ENCODE data around the gene PICK1.
A peak's percentile ranks its signal among the peaks of the same experiment; 100 is the strongest.

Gene PICK1

DNA sequence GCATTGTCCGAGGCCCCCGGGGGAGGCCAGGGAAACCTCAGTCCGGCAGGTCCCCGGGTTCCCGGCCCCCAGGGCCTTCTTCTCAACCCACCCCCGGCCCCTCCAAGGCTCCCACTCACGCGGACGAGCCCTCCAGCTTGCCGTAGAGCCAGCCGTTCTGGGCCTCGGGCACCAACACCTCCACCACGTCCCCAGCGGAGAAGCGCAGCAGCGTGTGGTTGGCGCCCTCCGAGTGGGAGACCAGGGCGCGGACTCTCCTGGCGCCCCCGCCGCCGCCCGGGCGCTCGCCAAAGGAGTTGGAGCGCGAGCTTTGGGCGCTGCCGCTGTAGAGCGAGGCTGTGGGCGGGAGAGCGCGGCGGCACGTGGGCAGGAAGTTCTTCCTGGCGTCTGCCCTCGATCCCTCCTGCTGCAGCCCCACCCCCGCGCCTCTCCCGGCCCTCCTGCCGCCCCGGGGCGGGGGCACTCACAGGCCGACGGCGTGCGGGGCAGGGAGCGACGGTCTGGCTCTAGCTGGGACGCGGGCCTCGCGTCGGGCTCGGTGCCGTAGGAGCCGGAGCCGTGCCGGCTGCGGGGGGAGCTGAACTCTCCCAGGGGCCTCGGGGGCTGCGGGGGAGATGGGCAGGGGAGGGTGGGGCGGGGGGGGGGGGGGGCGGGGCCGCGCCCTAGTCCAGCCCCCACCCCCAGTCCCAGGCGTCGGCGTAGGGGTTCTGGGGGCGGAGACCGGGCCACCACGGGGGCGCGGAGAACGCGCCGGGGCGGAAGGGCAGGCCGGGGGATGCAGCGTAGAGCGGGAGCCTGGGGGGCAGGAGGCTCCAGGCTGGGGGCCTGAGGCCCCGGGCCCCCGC, 31.6 kb downstream of the PICK1 start:
- DNase-seq (ENCODE audit: low spot score), result peak; percentile 88

DNA sequence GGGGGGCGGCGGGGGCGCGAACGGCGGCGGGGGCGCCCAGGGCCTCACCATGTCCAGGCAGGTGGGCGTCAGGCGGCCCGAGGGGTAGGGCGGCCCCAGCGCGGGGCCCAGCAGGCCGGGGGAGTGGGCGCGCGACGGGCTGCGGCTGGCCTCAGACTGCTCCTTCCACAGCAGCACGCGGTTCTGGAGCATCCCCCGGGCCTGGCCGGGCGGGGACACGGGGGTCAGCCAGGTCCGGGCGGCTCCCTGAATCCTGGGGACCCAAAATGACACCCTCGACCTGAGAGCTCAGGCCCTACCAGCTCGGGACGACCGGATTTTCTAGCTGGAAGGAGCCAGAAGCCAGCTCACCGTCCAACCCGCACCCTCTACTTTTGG, 32.3 kb downstream of the PICK1 start:
- DNase-seq (ENCODE audit: low spot score), result no peak

DNA sequence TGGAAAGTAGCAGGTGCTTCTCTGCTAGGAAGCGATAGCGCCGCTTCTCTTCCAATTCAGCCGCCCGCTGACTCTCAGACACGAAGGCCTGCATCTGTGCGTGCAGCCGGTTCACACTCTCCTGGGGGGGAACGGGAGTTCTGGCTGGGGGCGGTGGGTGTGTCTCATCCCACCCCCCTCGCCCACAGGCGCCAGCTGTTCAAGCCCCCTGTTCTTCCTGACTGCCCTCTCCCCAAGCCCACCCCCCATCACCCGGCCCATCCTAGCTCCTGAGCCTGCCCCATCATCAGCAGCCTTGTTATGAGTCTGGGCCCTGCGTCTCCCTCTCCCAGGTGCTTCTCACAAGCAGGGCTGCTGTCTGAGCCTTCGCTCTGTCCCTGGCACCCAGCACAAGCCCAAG, 39.9 kb downstream of the PICK1 start:
- DNase-seq (ENCODE audit: low spot score), result no peak

DNA sequence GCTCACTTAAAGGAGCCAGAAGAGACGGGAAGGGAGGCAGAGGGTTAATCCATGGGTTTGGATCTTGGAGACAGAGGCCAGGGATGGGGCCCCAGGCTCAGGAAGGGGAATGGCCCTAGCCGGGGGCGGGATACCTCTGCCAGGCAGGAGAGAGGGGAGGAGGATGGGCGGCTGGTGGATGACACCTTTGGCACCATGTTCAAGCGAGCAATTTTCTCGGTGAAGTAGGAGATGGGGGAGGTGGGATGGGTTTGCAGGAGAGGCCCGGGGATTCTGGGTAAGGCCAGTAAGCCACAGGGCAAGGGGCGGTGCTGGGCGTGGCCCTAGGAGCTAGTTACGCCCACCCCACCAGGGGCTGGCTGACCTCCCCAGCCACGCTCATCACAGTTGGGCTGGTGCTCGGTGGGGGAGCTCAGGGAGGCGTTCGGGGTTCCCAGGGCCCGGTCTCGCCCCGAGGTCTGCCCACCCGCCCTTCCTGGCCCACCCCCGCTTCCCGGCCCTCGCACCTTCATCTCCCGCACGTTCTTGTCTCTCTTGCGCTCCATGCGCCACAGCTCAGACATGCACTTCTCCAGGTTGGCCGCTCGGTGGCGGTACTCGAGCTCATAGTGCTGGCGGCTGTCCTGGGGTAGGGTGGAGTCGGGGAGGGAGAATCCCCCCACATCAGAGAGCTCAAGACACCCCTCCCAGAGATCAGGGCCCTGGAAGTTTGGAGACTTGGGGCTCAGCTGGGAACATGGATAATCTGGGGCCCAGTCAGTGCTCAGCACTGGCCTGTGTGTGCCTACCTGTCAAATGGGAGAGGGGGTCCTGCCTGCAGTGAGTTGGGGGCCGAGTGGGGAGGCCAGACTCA, 40.6 kb downstream of the PICK1 start:
- DNase-seq (ENCODE audit: low spot score), result no peak

DNA sequence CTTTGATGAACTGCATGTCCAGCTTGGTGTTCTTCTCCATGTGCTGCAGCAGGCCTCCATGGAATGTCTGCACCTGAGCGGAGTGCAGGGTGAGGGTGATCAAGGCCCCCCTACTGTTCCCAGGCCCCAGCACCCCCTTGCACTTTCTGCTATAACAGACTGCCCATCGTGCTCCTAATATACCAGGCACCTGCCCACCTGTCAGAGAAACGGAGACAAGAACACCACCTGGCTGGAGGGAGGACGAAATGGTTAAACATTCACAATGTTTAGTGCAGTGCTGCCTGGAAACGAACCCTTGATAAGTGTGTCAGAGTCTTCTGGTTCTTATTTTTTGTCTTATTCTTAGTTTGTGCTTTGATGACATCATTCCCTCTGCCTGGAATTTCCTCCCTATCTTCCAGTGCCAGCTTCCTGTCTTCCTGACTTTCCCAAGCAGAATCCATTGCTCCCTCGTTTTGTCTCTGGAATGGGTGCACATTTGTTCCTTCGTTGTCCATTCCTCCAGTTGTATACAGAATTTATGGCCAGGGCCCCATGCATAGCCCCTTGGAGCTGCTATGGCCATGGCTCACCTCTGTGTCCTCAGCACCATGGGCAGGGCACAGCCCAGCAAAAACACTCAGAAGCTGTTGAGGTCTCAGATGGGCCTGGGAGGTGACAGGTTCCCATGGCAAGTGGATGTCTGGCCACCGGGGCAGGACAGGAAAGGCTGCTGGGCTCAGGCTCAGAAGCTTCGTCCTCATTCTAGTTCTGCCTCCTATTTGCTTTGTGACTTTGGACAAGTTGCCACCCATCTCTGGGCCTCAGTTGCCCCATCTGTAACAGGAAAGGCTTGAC, 41.4 kb downstream of the PICK1 start:
- DNase-seq (ENCODE audit: low spot score), result peak; percentile 80

DNA sequence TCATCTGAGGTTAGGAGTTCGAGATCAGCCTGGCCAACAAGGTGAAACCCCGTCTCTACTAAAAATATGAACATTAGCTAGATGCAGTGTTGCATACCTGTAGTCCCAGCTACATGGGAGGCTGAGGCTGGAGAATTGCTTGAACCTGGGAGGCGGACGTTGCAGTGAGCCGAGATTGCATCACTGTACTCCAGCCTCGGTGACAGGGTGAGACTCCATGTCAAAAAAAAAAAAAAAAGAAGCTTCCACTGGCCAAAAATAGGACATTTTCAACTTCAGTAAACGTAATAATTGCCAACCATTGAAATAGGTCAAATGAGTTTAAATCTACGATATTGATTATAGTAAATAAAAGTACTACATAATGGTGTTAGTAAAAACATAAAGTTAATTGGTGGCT, 46.4 kb downstream of the PICK1 start:
- DNase-seq (ENCODE audit: low spot score), result no peak

DNA sequence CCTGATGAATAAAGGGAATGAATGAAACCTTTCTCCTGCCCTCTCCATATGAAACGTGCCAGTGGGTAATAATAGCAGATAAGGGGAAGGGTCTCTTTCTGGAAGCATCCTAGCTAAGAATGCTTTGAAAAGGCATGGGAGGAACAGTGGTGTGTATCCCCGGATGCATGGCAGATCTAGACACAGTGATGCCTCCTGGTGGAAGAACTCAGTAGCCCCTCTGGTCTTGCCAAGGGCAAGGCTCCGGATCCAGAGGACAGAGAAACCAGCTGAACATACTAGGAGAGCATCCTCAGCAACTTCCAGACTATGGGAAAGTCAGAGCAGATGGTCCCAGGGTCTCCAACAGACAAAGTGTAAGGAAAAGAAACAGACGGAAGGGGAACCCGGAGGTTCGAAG, 46.9 kb downstream of the PICK1 start:
- peak; percentile 52 for DNase-seq (ENCODE audit: low spot score)

DNA sequence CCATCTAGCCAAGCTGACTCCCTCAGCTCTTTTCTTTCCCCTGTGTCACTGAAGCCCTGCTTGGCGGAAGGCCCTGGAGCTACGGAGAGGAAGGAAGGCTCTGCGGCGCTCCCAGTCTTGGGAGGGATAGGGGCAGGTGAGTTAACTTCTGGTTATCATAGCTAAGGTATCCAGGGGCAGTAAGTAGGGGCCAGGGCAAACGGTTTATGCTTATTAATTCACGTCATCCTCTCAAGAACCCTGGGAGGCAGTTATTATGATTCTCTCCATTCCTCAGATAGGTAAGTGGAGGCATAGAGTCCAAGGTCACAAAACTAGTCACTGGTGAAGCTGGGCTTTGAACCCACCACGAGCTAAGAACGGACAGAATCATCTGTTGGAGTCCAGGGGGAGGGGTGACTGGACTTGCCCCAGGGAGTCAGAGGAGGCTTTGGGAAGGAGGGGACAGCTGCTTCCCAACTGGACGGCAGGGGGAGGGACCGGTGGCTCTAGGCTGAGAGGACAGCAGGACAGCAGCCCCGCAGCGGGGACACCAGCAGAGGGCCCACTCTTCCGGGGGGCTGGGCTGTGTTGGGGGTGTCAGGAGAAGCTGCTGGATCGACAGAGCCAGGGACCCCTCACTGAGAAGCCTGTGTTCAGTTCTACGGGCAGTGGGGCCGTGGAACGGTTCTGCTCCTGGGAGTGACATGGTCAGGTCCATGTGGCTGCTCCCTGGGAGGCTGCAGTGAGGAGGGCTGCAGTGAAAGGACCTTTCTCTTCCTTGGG, 49.8 kb downstream of the PICK1 start:
- DNase-seq (ENCODE audit: low spot score), result no peak

DNA sequence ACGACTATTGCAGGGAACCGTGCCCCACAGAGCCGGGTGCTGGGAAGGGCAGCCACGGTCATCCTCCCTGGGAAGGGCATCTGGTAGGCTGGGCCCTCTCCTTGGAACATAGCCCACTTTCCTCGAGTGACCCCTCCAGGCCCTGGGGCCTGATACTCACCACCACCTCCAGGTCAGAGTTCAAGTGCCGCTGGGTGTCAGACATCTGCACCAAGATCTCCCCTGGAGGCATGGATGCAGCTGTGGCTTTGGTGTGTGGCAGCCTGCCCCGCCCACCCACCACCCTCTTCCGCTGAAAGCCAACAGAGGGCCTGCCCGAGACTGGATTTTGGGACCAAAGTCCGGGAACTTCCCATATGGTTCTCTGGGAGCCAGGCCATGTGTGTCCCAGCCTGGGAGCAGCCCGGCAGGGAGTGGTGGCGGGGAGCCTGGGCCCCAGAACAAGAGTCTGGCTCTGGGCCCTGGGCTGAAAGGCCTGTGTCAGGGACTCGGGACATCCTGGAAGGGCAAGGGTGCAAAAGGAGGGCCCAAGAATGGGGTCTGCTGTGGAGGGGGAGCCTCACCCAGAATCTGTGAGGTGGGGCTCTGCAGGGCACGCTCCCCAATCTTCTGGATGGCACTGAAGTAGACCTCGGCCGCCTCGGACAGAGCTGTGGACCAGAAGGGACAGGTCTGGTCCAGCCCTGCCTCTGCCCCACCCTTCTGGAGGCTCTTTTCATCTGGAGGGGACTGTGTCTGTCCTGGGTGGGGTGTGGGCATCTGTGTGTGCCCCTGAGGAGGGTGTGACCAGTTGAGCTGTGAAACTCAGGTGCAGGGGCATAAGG, 50.7 kb downstream of the PICK1 start:
- DNase-seq (ENCODE audit: low spot score), result peak; percentile 45

DNA sequence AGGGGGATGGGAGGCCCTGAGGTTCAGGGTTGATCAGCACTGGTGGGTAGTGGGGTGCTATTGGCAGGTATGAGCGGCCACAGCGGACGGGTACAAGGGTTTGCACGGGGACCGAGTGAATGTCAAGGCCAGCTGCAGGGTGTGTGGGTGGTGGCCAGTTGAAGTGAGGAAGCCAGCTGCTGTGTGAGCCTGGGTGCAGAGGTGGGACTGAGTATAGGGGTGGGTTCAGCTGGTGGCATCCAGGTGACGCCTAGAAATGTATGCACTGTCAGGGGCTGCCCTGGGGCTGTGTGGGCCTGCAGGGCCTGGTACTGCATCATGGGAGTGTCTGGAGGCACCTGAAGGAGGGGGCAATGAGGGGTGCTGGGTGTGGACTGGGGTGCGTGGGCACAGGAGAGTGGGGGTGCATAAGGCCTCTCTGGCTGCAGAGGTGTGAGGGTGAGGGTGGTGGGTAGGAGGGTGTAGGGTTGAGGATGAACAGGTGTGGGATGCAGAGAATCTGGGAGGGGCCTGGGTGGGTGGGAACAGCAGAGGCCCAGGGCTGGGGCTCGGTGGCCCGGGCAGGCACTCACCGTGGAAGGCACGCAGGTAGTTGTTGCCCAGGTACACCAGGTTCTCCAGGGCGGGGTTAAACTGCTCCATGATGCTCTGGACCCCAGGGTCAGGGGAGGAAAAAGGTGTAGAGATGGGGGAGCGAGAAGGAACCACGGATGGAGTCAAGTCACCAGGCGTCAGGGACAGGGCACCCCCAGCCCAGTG, 51.5 kb downstream of the PICK1 start:
- no peak for DNase-seq (ENCODE audit: low spot score)

DNA sequence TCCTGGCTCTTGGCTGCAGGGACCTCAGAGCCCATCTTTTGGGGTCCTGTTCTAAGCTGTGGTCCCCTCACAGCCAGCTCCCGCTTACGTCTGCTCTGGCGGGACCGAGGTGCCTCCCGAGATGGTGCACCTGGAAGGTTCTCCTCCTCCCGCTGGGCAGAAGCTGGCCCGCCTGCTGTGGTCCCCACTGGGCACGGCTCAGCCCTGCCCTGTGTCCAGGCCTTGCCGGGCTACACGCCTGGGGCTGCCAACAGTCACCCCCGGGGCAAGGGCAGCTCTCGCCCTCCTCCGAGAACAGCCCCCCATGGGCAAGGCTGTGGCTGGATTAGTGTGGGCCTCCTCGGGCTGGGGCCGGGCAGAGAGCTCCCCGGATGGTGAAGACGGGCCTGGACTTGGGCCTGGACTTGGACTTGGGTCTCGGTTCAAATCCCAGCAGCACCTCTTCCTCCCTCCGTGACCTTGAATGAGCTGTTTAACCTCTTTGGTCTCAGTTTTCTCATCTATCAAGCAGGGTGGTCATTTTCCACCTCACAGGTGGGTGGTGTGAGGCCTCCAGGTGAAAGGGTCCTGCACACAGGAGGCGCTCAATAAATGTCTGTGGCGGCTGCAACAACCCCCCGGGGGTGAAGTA, 52.3 kb downstream of the PICK1 start:
- no peak for DNase-seq (ENCODE audit: low spot score)

DNA sequence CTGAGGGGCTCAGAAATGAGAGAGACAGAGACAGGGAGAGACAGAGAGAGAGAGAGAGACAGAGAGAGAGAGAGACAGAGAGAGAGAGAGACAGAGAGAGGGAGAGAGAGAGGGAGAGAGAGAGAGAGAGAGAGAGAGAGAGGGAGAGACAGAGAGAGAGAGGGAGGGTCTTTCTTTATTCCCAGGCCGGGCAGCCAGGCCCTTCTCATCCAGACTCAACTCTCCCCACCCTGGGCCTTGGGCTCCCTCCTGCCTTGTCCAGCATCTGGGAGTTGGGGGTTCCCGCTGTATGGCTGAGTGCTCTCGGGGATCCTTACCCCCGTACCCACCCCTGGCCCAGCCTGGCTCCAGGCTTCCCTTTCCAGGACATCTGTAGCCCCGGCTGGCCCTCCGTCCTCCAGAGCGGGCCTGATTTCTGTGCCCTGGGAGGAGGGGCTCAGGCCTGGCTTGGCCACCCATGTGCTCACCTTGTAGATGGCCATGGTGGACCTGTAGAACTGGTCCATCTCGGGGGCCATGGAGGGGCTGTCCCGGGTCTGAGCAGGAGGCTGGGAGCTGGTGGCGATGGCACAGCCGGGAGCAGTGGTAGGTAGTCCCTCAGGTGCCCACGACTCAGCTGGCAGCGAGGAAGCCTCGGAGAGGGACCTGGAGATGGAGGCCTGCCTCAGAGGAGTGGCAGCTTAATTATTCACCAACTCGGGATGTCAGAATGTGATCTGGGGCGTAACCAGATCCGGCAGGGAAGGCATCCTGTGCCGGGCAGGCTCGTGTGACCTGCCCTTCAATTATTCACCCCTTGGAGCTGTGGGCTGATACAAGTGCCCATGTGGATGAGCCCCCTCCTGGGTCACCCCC, 53.0 kb downstream of the PICK1 start, which contains the start of gene BAIAP2L2:
Gene BAIAP2L2, minus strand, starts transcription at position 677 of the 855 bp plus-strand sequence. Its CDS starts 159 bp downstream, at position 518.
- no peak for DNase-seq (ENCODE audit: low spot score)

DNA sequence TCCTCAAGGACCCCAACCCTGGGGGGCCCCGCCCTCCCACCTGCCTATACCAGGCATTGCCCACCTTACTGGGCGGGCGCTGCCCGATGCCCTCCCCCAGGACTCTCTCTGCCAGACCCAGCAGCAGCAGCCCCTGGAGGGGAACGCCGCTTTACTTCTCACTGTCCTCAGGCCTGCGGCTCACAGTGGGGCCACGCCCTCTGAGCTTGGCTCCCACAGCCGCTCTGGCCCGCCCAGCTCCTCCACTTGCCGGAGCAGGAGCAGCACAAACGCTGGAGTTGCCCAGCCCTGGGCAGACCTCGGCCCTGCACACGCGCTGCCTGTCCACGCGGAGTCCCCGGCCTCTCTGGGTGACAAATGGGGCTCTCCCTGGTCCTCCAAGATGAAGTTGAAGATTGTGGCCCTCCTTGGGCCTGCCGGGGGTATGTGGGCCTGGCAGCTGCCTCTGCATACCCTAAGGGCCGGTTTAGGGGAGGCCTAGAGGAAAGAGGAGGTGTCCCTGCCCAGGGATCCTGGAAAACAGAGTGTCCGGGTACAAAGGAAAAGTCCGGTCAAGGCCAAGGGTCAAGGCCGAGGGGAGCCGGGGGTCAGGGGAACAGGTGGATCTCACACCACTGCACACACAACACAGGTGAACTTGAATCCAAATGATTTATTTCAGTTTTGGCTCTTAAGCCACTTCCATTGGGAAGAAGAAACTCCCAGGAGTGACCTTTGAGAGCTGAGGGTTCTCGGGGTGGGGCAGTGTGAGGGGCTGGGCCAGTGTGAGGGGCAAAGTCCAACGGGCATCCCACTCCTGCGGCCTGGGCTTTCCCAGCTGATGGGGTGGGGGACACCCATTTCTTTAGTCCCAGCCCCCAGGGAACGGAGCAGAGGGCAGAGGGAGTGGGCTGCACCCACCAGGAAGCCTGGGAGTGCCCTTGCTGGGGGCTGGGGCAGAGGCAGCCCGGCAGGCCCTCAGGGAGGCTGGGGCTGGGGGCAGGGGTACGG, 54.0 kb downstream of the PICK1 start:
- peak; percentile 70 for DNase-seq (ENCODE audit: low spot score)

DNA sequence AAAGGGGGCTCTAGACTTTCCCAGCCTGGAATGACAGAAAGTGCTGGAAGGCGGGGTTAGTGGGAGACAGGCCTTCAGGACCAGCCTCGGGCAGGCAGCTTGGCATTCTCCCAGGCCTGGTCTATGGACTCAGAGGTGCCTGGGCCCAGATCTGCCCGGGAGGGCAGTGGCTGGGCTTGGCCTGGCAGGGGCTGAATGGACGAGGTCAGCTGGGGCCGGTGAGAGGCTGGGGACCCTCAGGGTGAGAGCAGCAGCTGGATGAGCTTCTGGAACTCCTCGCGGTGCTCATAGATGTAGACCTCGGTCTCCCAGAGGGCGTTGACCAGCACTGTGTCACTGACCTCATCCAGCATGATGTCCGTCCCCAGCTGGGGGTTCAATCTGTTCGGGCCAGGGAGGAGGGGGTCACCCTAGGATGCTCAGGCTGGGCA, 54.7 kb downstream of the PICK1 start:
- no peak for DNase-seq (ENCODE audit: low spot score)

DNA sequence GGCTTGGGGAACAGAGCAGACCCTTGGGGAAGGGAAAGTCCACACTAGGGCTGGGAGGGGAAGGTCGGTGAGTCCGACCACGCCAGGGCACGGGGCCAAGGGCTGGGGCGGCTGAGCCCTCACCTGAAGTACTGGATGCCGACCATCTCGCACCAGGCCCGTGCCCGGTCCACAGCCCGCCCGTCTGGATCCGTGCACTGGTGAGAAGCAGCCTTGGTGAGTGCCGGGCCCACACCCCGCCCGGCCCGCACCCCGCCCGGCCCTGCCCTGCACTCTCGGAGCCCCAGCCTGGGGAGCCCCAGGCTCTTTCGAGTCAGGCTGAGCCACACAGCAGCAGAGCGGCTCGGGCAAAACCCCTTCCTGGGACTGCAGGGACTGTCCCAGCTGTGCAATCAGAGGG, 55.2 kb downstream of the PICK1 start:
- no peak for DNase-seq (ENCODE audit: low spot score)

DNA sequence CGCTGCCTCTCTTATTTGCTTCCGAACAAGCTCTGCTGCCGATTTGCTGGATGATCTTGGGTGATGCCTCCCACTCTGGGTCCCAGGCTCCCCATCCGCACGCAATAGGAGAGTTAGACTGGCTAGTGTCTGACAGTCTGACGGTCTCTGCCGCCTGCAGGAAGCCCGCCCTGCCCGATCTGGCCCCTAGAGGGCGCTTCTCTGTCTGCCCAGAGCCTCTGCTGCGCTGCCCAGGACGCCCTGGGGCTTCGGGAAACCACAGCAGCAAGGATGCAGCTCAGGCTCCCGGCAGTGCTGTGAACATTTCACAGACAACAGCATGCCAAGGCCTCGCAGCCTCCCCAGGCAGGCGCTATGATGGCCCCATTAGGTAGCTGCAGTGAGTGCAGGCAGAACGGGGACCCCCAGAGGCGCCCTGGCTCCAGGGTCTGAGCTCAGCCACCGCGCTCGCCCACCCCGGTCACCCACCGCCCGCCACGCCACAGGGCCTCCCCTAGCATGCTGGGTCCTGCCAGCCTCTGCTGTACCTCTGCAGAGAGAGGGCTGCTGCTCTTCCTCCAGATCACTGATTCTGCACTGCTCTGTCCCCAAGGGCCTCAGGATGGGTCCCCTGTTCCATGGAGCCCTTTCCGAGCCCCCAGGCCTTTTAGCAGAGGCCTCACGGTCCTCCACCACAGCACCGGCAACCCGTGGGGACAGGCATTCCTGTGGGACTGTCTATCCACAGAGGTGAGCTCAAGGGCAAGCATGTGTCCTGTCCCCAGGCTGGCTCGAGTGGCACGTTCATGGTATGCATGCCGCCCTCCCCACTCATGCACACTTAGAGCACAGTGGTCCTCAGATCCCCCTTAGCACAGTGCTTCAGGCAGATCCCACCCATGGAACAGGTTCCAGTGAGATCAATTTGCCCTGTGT, 57.5 kb downstream of the PICK1 start:
- DNase-seq (ENCODE audit: low spot score), result peak; percentile 96
